ENCODE measurements around the gene CBLN3. TPM values are rescaled to one million over a fixed set of nuclear protein-coding genes. Genes with fewer than 3 reads are reported as not detected.

The CBLN3 gene
- total and polyA plus RNA-seq, 9 of the 15 experiments (the other 6 are each of a cell fraction or from before 2014, with no cell fraction given), result 0.05 to 0.59 (median 0.26) TPM; not detected in 1

DNA sequence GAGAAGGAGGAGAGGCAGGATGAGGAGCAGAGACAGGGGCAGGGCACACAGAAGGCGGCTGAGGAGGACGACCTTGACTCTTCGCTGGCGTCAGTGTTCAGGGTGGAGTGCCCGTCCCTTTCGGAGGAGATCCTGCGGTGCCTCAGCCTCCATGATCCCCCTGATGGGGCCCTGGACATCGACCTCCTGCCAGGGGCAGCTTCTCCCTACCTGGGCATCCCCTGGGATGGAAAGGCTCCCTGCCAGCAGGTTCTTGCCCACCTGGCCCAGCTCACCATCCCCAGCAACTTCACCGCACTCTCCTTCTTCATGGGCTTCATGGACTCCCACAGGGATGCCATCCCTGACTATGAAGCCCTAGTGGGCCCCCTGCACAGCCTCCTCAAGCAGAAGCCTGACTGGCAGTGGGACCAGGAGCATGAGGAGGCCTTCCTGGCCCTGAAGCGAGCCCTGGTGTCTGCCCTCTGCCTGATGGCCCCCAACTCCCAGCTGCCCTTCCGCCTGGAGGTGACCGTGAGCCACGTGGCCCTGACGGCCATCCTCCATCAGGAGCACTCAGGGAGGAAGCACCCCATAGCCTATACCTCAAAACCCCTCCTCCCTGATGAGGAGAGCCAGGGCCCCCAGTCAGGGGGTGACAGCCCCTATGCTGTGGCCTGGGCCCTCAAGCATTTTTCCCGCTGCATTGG lies 14.6 kb downstream of the CBLN3 start:
- ATAC-seq, result no peak
- no peaks in the 10 kb centered on the region for H3K27me3 ChIP-seq (ENCODE audit: control insufficient read depth in 2 of 2, insufficient read depth in 2 of 2, low read length in 2 of 2)
- no peaks in the 10 kb centered on the region for H3K9me1 ChIP-seq (ENCODE audit: control insufficient read depth, insufficient read depth, low read length)
- H3K4me1 ChIP-seq (replicated peaks in 1 of 2; ENCODE audit: control insufficient read depth in 2 of 2, insufficient read depth in 2 of 2, low read length in 2 of 2), result peaks cover 4 to 26% of the 10 kb centered on the region in 2 experiments; a peak in 4 of 5 replicates
- BruUV-seq (replicated peaks), result no TSS peak
- ChIA-PET POLR2A (no interaction called here), CTCF (ENCODE audit: low intra/inter-chr PET ratio) (interaction anchor here (0.7 kb wide), 1 partner anchor 708 kb away, joined by 3 read pairs; no protein-coding TSS in a partner anchor)
- FAIRE-seq, result no peak
- H4K20me1 ChIP-seq (replicated peaks; ENCODE audit: control insufficient read depth, insufficient read depth, low read length), result no peaks in the 10 kb centered on the region
- no peak for DNase-seq (ENCODE audit: extremely low read depth in 1 of 4, low spot score in 3 of 4)
- no peak overlapping the region for H3K9ac ChIP-seq (ENCODE audit: insufficient read depth in 1 of 2, low read depth in 2 of 2, low read length in 2 of 2)
- no peak overlapping the region for H3K4me3 ChIP-seq
- H2AFZ ChIP-seq (ENCODE audit: low read depth, low read length), result no peak overlapping the region
- H3K27ac ChIP-seq (ENCODE audit: extremely low read depth, low read depth, low read length), result no peak overlapping the region
- 44% methylated on average over 10 of the region's 15 CpGs for WGBS (ENCODE audit: insufficient coverage, low coverage, missing lambda C conversion rate)
- H3K79me2 ChIP-seq (ENCODE audit: control insufficient read depth, insufficient read depth, low read length), result no peaks in the 10 kb centered on the region
- no peaks in the 10 kb centered on the region for H3K36me3 ChIP-seq (ENCODE audit: control insufficient read depth, insufficient read depth, low read length)
- TF ChIP-seq KLF6 (CRISPR knock-in tag; IDR thresholded peaks at IDR 0.05; ENCODE audit: borderline replicate concordance), result no peak
- TF ChIP-seq, protein P1, sequence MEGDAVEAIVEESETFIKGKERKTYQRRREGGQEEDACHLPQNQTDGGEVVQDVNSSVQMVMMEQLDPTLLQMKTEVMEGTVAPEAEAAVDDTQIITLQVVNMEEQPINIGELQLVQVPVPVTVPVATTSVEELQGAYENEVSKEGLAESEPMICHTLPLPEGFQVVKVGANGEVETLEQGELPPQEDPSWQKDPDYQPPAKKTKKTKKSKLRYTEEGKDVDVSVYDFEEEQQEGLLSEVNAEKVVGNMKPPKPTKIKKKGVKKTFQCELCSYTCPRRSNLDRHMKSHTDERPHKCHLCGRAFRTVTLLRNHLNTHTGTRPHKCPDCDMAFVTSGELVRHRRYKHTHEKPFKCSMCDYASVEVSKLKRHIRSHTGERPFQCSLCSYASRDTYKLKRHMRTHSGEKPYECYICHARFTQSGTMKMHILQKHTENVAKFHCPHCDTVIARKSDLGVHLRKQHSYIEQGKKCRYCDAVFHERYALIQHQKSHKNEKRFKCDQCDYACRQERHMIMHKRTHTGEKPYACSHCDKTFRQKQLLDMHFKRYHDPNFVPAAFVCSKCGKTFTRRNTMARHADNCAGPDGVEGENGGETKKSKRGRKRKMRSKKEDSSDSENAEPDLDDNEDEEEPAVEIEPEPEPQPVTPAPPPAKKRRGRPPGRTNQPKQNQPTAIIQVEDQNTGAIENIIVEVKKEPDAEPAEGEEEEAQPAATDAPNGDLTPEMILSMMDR (IDR thresholded peaks at IDR 0.05 in 2 of 3, conservative IDR thresholded peaks at IDR 0.05 in 1 of 3; ENCODE audit: insufficient read depth in 2 of 3, low read depth in 1 of 3, low read length in 3 of 3), result no peak
- intact Hi-C loops (cut with micrococcal nuclease), result no loop called here
- in situ Hi-C loops (cut with MboI), result no loop called here
- H3K9me3 ChIP-seq (replicated peaks; ENCODE audit: control insufficient read depth, insufficient read depth, low read depth, low read length), result no peaks in the 10 kb centered on the region
- no peak overlapping the region for H3K4me2 ChIP-seq (ENCODE audit: insufficient read depth, low read length)
